Measurements from ENCODE around the gene RFNG. TPM values are rescaled to one million over a fixed set of nuclear protein-coding genes. Genes with fewer than 3 reads are reported as not detected.

The RFNG gene
- total RNA-seq, 2 donors from 2014 or later = 46.3 to 54.5 TPM

DNA sequence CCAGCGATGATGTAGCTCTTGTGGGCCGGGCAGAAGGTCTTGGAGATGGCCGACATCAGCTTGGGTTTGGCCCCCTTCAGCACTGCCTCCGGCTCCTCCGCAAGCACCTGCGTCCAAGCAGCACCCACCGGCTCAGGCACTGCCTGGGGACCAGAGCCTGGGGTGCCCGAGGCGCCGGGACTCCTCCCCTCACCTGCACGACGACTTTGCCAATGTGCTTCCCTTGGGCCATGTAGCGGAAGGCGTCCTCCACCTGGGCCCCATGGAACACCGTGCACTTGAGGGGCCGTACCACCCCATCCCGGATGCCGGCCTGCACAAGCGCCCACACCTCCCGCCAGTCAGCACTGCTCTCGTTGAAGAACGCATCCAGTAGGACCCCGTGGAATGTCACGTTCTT, 31.4 kb upstream of the RFNG start:
- no peak overlapping the region for H3K9ac ChIP-seq (ENCODE audit: extremely low read depth, low read length, poor library complexity, severe bottlenecking)
- Mint-ChIP-seq H3K27ac (no peak overlapping the region), H3K4me1 (no peaks in the 10 kb centered on the region), H3K27me3 (ENCODE audit: insufficient read depth) (no peaks in the 10 kb centered on the region), H3K4me3 (no peak overlapping the region), H3K36me3 (ENCODE audit: low read depth) (peaks cover 35% of the 10 kb centered on the region), H3K9me3 (no peaks in the 10 kb centered on the region)
- WGBS, 2 experiments (ENCODE audit: insufficient coverage in 1 of 2, insufficient read length in 1 of 2) = 95 to 96% methylated on average over 24 of the region's 24 CpGs
- no peak overlapping the region for H3K27ac ChIP-seq (ENCODE audit: low read depth, low read length)
- no peak for DNase-seq
- no peaks in the 10 kb centered on the region for H3K9me3 ChIP-seq (ENCODE audit: control insufficient read depth, low read length)
- H3K4me1 ChIP-seq (ENCODE audit: control insufficient read depth, insufficient read depth, low read length) = no peaks in the 10 kb centered on the region
- peaks cover 41% of the 10 kb centered on the region for H3K36me3 ChIP-seq (ENCODE audit: control insufficient read depth, insufficient read depth, low read length)
- TF ChIP-seq, protein P1, sequence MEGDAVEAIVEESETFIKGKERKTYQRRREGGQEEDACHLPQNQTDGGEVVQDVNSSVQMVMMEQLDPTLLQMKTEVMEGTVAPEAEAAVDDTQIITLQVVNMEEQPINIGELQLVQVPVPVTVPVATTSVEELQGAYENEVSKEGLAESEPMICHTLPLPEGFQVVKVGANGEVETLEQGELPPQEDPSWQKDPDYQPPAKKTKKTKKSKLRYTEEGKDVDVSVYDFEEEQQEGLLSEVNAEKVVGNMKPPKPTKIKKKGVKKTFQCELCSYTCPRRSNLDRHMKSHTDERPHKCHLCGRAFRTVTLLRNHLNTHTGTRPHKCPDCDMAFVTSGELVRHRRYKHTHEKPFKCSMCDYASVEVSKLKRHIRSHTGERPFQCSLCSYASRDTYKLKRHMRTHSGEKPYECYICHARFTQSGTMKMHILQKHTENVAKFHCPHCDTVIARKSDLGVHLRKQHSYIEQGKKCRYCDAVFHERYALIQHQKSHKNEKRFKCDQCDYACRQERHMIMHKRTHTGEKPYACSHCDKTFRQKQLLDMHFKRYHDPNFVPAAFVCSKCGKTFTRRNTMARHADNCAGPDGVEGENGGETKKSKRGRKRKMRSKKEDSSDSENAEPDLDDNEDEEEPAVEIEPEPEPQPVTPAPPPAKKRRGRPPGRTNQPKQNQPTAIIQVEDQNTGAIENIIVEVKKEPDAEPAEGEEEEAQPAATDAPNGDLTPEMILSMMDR (conservative IDR thresholded peaks at IDR 0.05) = no peak
- no peaks in the 10 kb centered on the region for H3K27me3 ChIP-seq (ENCODE audit: control insufficient read depth, insufficient read depth, low read length, poor library complexity, severe bottlenecking)
- no peak overlapping the region for H3K4me3 ChIP-seq (ENCODE audit: low read length)

DNA sequence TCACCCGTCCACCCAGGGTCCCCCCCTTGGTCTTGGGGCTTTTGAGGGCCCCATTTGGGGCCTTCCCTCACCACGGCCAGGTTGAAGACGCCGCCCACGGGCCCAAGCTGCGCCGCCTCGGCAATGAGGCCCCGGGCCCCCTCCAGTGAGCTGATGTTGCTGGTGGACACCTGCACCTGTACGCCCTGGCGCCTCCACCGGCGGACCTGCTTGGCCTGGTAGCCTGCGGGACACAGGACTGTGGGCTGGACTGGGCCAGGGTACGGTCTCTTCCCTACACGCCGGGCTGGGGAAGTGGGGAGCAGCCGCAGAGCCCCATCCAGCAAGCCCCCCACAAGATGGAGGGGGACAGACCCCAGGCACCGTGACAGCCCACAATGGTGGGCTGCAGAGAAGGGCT, 30.8 kb upstream of the RFNG start:
- Mint-ChIP-seq H3K4me3 (no peak overlapping the region), H3K27ac (no peak overlapping the region), H3K27me3 (ENCODE audit: insufficient read depth) (no peaks in the 10 kb centered on the region), H3K4me1 (no peaks in the 10 kb centered on the region), H3K9me3 (no peaks in the 10 kb centered on the region), H3K36me3 (ENCODE audit: low read depth) (peaks cover 33% of the 10 kb centered on the region)
- H3K36me3 ChIP-seq (ENCODE audit: control insufficient read depth, insufficient read depth, low read length) = peaks cover 36% of the 10 kb centered on the region
- no peak overlapping the region for H3K27ac ChIP-seq (ENCODE audit: low read depth, low read length)
- DNase-seq = no peak
- TF ChIP-seq, protein P1 (conservative IDR thresholded peaks at IDR 0.05) = no peak
- no peaks in the 10 kb centered on the region for H3K27me3 ChIP-seq (ENCODE audit: control insufficient read depth, insufficient read depth, low read length, poor library complexity, severe bottlenecking)
- no peak overlapping the region for H3K4me3 ChIP-seq (ENCODE audit: low read length)
- H3K9ac ChIP-seq (ENCODE audit: extremely low read depth, low read length, poor library complexity, severe bottlenecking) = no peak overlapping the region
- H3K9me3 ChIP-seq (ENCODE audit: control insufficient read depth, low read length) = no peaks in the 10 kb centered on the region
- 96 to 100% methylated on average over 14 to 19 of the region's 19 CpGs for WGBS, 2 experiments (ENCODE audit: insufficient coverage in 1 of 2, insufficient read length in 1 of 2)
- no peaks in the 10 kb centered on the region for H3K4me1 ChIP-seq (ENCODE audit: control insufficient read depth, insufficient read depth, low read length)

DNA sequence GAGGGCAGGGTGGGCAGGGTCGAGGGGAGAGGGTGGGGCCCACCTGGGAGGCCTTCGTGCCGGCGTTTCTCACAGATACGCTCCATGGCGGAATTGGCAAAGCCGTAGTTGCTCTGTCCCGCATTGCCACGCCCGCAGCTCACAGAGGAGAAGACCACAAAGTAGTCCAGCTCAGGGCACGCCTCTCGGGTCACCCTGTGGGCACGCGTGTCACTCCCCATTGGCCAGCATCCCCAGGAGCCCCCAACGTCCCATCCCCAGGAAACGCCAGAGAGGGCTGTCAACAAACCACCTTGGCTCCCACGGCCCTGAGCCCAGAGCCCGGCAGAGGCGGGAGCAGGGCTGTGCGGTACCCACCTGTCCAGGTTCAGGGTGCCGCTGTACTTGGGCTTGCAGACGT, 30.4 kb upstream of the RFNG start:
- Histone ChIP-seq H3K4me1 (ENCODE audit: control insufficient read depth, insufficient read depth, low read length) (no peaks in the 10 kb centered on the region), H3K36me3 (ENCODE audit: control insufficient read depth, insufficient read depth, low read length) (peaks cover 32% of the 10 kb centered on the region), H3K9me3 (ENCODE audit: control insufficient read depth, low read length) (no peaks in the 10 kb centered on the region), H3K27me3 (ENCODE audit: control insufficient read depth, insufficient read depth, low read length, poor library complexity, severe bottlenecking) (no peaks in the 10 kb centered on the region), H3K27ac (ENCODE audit: low read depth, low read length) (no peak overlapping the region), H3K4me3 (ENCODE audit: low read length) (no peak overlapping the region), H3K9ac (ENCODE audit: extremely low read depth, low read length, poor library complexity, severe bottlenecking) (no peak overlapping the region)
- Mint-ChIP-seq H3K36me3 (ENCODE audit: low read depth) (peaks cover 33% of the 10 kb centered on the region), H3K27me3 (ENCODE audit: insufficient read depth) (no peaks in the 10 kb centered on the region), H3K4me1 (no peaks in the 10 kb centered on the region), H3K9me3 (no peaks in the 10 kb centered on the region), H3K4me3 (no peak overlapping the region), H3K27ac (no peak overlapping the region)
- DNase-seq = no peak
- 96 to 97% methylated on average over 17 to 22 of the region's 22 CpGs for WGBS, 2 experiments (ENCODE audit: insufficient coverage in 1 of 2, insufficient read length in 1 of 2)
- TF ChIP-seq, protein P1 (conservative IDR thresholded peaks at IDR 0.05) = no peak
